ENCODE measurements around the gene SRPK1.

DNA sequence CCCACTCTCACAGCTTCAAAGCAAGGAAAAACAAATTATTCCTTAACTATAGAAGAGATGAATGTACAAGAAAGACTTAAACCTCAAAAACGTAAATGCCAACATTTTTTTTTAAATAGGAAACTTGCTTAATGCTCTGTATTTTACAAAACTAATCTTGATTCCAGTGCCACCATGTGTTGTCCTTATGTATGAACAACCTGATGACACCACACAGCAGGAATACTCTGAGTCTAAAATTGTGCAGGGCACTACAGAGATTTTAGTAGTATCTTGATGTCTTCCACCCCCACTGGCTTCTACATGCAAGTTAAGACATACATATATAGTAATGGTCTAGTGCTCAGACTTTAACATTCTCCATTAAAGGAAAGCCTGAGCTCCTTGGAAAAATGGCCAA lies 46.2 kb downstream of the SRPK1 start:
- TF ChIP-seq POLR2AphosphoS5 (IDR thresholded peaks at IDR 0.05) = no peak
- TF ChIP-seq CTCF (IDR thresholded peaks at IDR 0.05) = no peak

Data from sigmoid colon (tissue), 4 donors.